Neural cell (in vitro differentiated cells): ENCODE data around the gene CCDC149. TPM values are rescaled to one million over a fixed set of nuclear protein-coding genes. Genes with fewer than 3 reads are reported as not detected.

Source experiments
- H2AFZ ChIP-seq: fragments of 200-600, 300-800 bp; sonication (generic), shearing (Covaris generic); 2 replicates; pipeline ENCODE4 v1.6.0; 2014; ENCODE audit warnings: low read depth, mild to moderate bottlenecking, antibody characterized with exemption, low read length, moderate library complexity
- H3F3A ChIP-seq: fragments of 200-600 bp; shearing (Covaris generic); 2 replicates; pipeline ENCODE4 v1.6.1; 2016; ENCODE audit warnings: mild to moderate bottlenecking, moderate library complexity, mixed read lengths, antibody characterized with exemption, low read length; ENCODE audit not compliant: insufficient read depth, poor library complexity, severe bottlenecking
- H3K27ac ChIP-seq: fragments of 200-600, 300-800 bp; sonication (generic), shearing (Covaris generic); 2 replicates; pipeline ENCODE4 v1.5.1; 2014; ENCODE audit warnings: mild to moderate bottlenecking, low read length, moderate library complexity
- H3K27me3 ChIP-seq: fragments of 300-800, 200-600 bp; sonication (generic), shearing (Covaris generic); 2 replicates; pipeline ENCODE4 v1.6.0; 2014; ENCODE audit warnings: mild to moderate bottlenecking, low read depth, low read length, moderate library complexity; ENCODE audit not compliant: insufficient read depth
- H3K36me3 ChIP-seq: fragments of 300-800, 200-600 bp; sonication (generic), shearing (Covaris generic); 2 replicates; pipeline ENCODE4 v1.5.1; 2014; ENCODE audit warnings: mild to moderate bottlenecking, antibody characterized with exemption, low read length, moderate library complexity; ENCODE audit not compliant: insufficient read depth
- H3K4me2 ChIP-seq: fragments of 300-800, 200-600 bp; sonication (generic), shearing (Covaris generic); 2 replicates; pipeline ENCODE4 v1.6.0; 2014; ENCODE audit warnings: mild to moderate bottlenecking, low read length
- H3K4me3 ChIP-seq: fragments of 300-800, 200-600 bp; sonication (generic), shearing (Covaris generic); 2 replicates; pipeline ENCODE4 v1.5.1; 2014; ENCODE audit warnings: mild to moderate bottlenecking, low read length, moderate library complexity
- H3K79me2 ChIP-seq: fragments of 200-600 bp; shearing (Covaris generic); replicated peaks from 2 replicates; pipeline ENCODE4 v1.6.0; 2014; ENCODE audit warnings: mild to moderate bottlenecking, low read length, moderate library complexity; ENCODE audit not compliant: insufficient read depth
- H3K9ac ChIP-seq: fragments of 300-800, 200-600 bp; sonication (generic), shearing (Covaris generic); 2 replicates; pipeline ENCODE4 v1.6.1; 2016; ENCODE audit warnings: mild to moderate bottlenecking, low read length, mixed read lengths
- H3K9me2 ChIP-seq: fragments of 200-600 bp; shearing (Covaris generic); 2 replicates; pipeline ENCODE4 v1.6.1; 2016; ENCODE audit warnings: mild to moderate bottlenecking, low read length, mixed read lengths; ENCODE audit not compliant: insufficient read depth
- H3K9me3 ChIP-seq: fragments of 200-600, 300-800 bp; sonication (generic), shearing (Covaris generic); 2 replicates; pipeline ENCODE4 v1.6.1; 2016; ENCODE audit warnings: mild to moderate bottlenecking, mixed run types, low read length, moderate library complexity, mixed read lengths
- H4K20me1 ChIP-seq: fragments of 200-600 bp; shearing (Covaris generic); 2 replicates; pipeline ENCODE4 v1.6.1; 2016; ENCODE audit warnings: mild to moderate bottlenecking, mixed run types; ENCODE audit not compliant: insufficient read depth
- CTCF ChIP-seq: fragments of 450-650 bp; IDR thresholded peaks from 2 replicates; pipeline ENCODE4 v1.5.1; 2014; ENCODE audit warnings: antibody characterized with exemption, mild to moderate bottlenecking, moderate library complexity; ENCODE audit not compliant: poor library complexity, severe bottlenecking
- EP300 ChIP-seq: fragments of 450-650 bp; conservative IDR thresholded peaks from 2 replicates; pipeline ENCODE4 v1.6.1; 2014; ENCODE audit warnings: antibody characterized with exemption, mild to moderate bottlenecking, moderate library complexity; ENCODE audit not compliant: poor library complexity, severe bottlenecking
- EZH2 ChIP-seq: fragments of 200-600, 300-800 bp; shearing (Covaris generic), sonication (generic); IDR thresholded peaks from 2 replicates; pipeline ENCODE4 v1.6.1; 2014; ENCODE audit warnings: antibody characterized with exemption, low read length, borderline replicate concordance, mild to moderate bottlenecking; ENCODE audit not compliant: insufficient read depth, poor library complexity, severe bottlenecking
- MXI1 ChIP-seq: fragments of 450-650 bp; conservative IDR thresholded peaks from 2 replicates; pipeline ENCODE4 v1.6.1; 2014; ENCODE audit warnings: antibody characterized with exemption, mild to moderate bottlenecking; ENCODE audit not compliant: poor library complexity, severe bottlenecking
- POLR2AphosphoS5 ChIP-seq: IDR thresholded peaks from 2 replicates; pipeline ENCODE4 v1.6.1; 2012
- RAD21 ChIP-seq: fragments of 450-650 bp; conservative IDR thresholded peaks from 2 replicates; pipeline ENCODE4 v1.6.1; 2014; ENCODE audit warnings: antibody characterized with exemption, mild to moderate bottlenecking, moderate library complexity
- SMC3 ChIP-seq: fragments of 450-650 bp; conservative IDR thresholded peaks from 2 replicates; pipeline ENCODE4 v1.6.1; 2014; ENCODE audit warnings: antibody characterized with exemption, mild to moderate bottlenecking, moderate library complexity; ENCODE audit not compliant: poor library complexity
- TAF1 ChIP-seq: IDR thresholded peaks from 2 replicates; pipeline ENCODE4 v1.6.1; 2012; ENCODE audit warnings: low read depth
- polyA plus RNA-seq: library from polyadenylated mRNA; depleted of rRNA; stranded (reverse); fragments of >200 nt; gene quantifications from 2 replicates; pipeline ENCODE4 v1.2.3, GENCODE V29; 2014
- TF ChIP-seq, protein P1 (sequence below): IDR thresholded peaks from 2 replicates; pipeline ENCODE4 v1.6.1; 2012; ENCODE audit warnings: borderline replicate concordance

Gene CCDC149
- polyA plus RNA-seq, 1 donor from 2014 or later, result 6.6 TPM

GRCh38 chr4:24843096-24843495, 69.7 kb downstream of the CCDC149 start:
- no peak for TF ChIP-seq TAF1
- Histone ChIP-seq H2AFZ (no peak overlapping the region), H3F3A (no peaks in the 10 kb centered on the region), H4K20me1 (no peaks in the 10 kb centered on the region), H3K4me3 (no peak overlapping the region), H3K4me2 (no peak overlapping the region), H3K9ac (no peak overlapping the region), H3K36me3 (peaks cover 4% of the 10 kb centered on the region), H3K27me3 (no peaks in the 10 kb centered on the region), H3K9me3 (no peaks in the 10 kb centered on the region), H3K79me2 (no peaks in the 10 kb centered on the region), H3K9me2 (no peaks in the 10 kb centered on the region), H3K27ac (no peak overlapping the region)

- H3K9me2 ChIP-seq, result no peaks in the 10 kb centered on the region
- no peak overlapping the region for H3K9ac ChIP-seq
- H3K4me3 ChIP-seq, result no peak overlapping the region
- peaks cover 4% of the 10 kb centered on the region for H3K36me3 ChIP-seq
- H2AFZ ChIP-seq, result no peak overlapping the region
- H3F3A ChIP-seq, result no peaks in the 10 kb centered on the region
- no peak overlapping the region for H3K4me2 ChIP-seq
- no peaks in the 10 kb centered on the region for H3K79me2 ChIP-seq
- no peaks in the 10 kb centered on the region for H4K20me1 ChIP-seq
- H3K27ac ChIP-seq, result no peak overlapping the region
- TF ChIP-seq SMC3 (no peak), TAF1 (no peak), RAD21 (no peak)
- H3K27me3 ChIP-seq, result no peaks in the 10 kb centered on the region
- no peaks in the 10 kb centered on the region for H3K9me3 ChIP-seq
These were observed 70.5 kb downstream of the CCDC149 start for GRCh38 chr4:24842356-24842755.

DNA sequence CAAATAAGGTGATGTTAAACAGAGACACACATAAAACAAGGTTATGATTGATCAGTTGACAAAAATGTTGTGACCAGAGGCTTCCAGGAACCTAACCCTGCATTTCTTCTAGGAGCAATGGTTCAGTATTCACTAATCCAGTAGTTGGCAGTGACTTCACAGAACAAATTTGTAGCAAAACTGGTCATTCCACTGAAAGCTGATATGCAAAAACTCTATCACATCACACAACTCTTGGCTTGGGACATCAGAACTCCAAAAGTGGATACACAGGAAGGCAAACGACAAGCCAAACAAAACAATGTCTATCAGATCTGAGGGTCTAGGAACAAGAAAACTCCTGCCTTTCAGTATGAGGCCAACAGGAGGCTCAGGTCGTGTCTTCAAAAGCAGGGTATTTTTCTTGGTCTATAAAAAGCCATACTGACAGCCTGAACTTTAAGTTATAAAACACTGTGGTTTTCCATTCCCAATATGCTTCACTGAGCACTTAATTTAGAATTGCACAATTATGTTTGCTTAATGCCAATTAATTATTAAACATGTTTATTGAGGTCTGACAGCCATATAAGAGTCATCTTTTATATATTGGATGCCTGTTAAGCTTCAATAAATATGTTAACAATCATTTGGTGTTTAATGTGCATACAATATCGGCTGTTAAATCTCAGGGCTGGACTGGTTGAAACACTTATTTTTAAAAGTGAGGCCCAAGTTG, 71.9 kb downstream of the CCDC149 start:
- no peaks in the 10 kb centered on the region for H3K27me3 ChIP-seq
- TF ChIP-seq POLR2AphosphoS5, result no peak
- no peak for TF ChIP-seq SMC3
- TF ChIP-seq RAD21, result no peak
- TF ChIP-seq TAF1, result no peak
- TF ChIP-seq, protein P1, sequence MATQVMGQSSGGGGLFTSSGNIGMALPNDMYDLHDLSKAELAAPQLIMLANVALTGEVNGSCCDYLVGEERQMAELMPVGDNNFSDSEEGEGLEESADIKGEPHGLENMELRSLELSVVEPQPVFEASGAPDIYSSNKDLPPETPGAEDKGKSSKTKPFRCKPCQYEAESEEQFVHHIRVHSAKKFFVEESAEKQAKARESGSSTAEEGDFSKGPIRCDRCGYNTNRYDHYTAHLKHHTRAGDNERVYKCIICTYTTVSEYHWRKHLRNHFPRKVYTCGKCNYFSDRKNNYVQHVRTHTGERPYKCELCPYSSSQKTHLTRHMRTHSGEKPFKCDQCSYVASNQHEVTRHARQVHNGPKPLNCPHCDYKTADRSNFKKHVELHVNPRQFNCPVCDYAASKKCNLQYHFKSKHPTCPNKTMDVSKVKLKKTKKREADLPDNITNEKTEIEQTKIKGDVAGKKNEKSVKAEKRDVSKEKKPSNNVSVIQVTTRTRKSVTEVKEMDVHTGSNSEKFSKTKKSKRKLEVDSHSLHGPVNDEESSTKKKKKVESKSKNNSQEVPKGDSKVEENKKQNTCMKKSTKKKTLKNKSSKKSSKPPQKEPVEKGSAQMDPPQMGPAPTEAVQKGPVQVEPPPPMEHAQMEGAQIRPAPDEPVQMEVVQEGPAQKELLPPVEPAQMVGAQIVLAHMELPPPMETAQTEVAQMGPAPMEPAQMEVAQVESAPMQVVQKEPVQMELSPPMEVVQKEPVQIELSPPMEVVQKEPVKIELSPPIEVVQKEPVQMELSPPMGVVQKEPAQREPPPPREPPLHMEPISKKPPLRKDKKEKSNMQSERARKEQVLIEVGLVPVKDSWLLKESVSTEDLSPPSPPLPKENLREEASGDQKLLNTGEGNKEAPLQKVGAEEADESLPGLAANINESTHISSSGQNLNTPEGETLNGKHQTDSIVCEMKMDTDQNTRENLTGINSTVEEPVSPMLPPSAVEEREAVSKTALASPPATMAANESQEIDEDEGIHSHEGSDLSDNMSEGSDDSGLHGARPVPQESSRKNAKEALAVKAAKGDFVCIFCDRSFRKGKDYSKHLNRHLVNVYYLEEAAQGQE, result no peak
- no peak for TF ChIP-seq EZH2
- TF ChIP-seq MXI1, result no peak
- no peak for TF ChIP-seq CTCF
- TF ChIP-seq EP300, result no peak
- no peak overlapping the region for H2AFZ ChIP-seq
- H3K36me3 ChIP-seq, result peaks cover 4% of the 10 kb centered on the region
- H3K79me2 ChIP-seq, result no peaks in the 10 kb centered on the region
- H3K9me2 ChIP-seq, result no peaks in the 10 kb centered on the region
- no peak overlapping the region for H3K4me2 ChIP-seq
- H4K20me1 ChIP-seq, result no peaks in the 10 kb centered on the region
- no peaks in the 10 kb centered on the region for H3F3A ChIP-seq
- H3K27ac ChIP-seq, result no peak overlapping the region
- H3K9ac ChIP-seq, result no peak overlapping the region
- H3K9me3 ChIP-seq, result no peaks in the 10 kb centered on the region
- H3K4me3 ChIP-seq, result no peak overlapping the region
